PC-3 (cell line): ENCODE measurements around the gene NTN3. TPM values are rescaled to one million over a fixed set of nuclear protein-coding genes. Genes with fewer than 3 reads are reported as not detected.

Experiments
- ATAC-seq: fragments of 200-7000 bp; cut with Tn5 transposase; 2 replicates; pipeline ENCODE4 v1.9.1; 2020; ENCODE audit warnings: mild to moderate bottlenecking, moderate library complexity
- BruUV-seq: library from RNA; stranded (reverse); fragments of 400-500 nt; replicated peaks from 2 replicates; lab custom pipeline; 2021; lab: Mats Ljungman, UMichigan
- CTCF ChIA-PET: fragments of 300-600 bp; sonication (Branson Sonifier 250); formaldehyde crosslinking; loops from one replicate; lab custom pipeline; 2022; ENCODE audit warnings: antibody characterized with exemption; lab: Charles Lee
- POLR2A ChIA-PET: fragments of 300-600 bp; sonication (Branson Sonifier 250); formaldehyde crosslinking; loops from one replicate; lab custom pipeline; 2022; ENCODE audit warnings: antibody characterized with exemption; ENCODE audit not compliant: unreplicated experiment; lab: Charles Lee
- DNase-seq: peaks from one replicate; pipeline ENCODE4 v3.0.0-alpha.2; 2015
- H2AFZ ChIP-seq: fragments of 300-600 bp; sonication (generic); 2 replicates; pipeline ENCODE4 v1.6.0; 2016; ENCODE audit warnings: antibody characterized with exemption, low read length
- H3F3A ChIP-seq: fragments of 300-600 bp; sonication (generic); one replicate; pipeline ENCODE4 v1.6.0; 2017; ENCODE audit warnings: antibody characterized with exemption, low read length, control low read depth, mild to moderate bottlenecking; ENCODE audit not compliant: unreplicated experiment
- H3K27ac ChIP-seq: fragments of 300-600 bp; sonication (generic); 2 replicates; pipeline ENCODE4 v1.5.1; 2016; ENCODE audit warnings: mild to moderate bottlenecking, low read length
- H3K27me3 ChIP-seq: fragments of 300-600 bp; sonication (generic); 2 replicates; pipeline ENCODE4 v1.6.1; 2016; ENCODE audit warnings: low read length, mixed read lengths
- H3K36me3 ChIP-seq: fragments of 300-600 bp; sonication (generic); 2 replicates; pipeline ENCODE4 v1.6.1; 2016; ENCODE audit warnings: low read depth, mixed run types, low read length, mixed read lengths
- H3K4me1 ChIP-seq: fragments of 300-600 bp; sonication (generic); 2 replicates; pipeline ENCODE4 v1.5.1; 2016; ENCODE audit warnings: low read length; ENCODE audit not compliant: insufficient read depth
- H3K4me2 ChIP-seq: fragments of 300-600 bp; sonication (generic); 2 replicates; pipeline ENCODE4 v1.6.0; 2016; ENCODE audit warnings: low read length
- H3K4me3 ChIP-seq: fragments of 300-600 bp; sonication (generic); 2 replicates; pipeline ENCODE4 v1.5.1; 2016; ENCODE audit warnings: mild to moderate bottlenecking, low read length, mixed read lengths
- H3K79me2 ChIP-seq: fragments of 300-600 bp; sonication (generic); 2 replicates; pipeline ENCODE4 v1.6.1; 2017; ENCODE audit warnings: low read length, mixed read lengths
- H3K9ac ChIP-seq: fragments of 300-600 bp; sonication (generic); 2 replicates; pipeline ENCODE4 v1.6.0; 2016; ENCODE audit warnings: mild to moderate bottlenecking, low read length
- H3K9me2 ChIP-seq: fragments of 300-600 bp; sonication (generic); replicated peaks from 2 replicates; pipeline ENCODE4 v1.6.1; 2016; ENCODE audit warnings: mixed run types, low read length, mixed read lengths
- H3K9me3 ChIP-seq: fragments of 300-600 bp; sonication (generic); 2 replicates; pipeline ENCODE4 v1.6.1; 2016; ENCODE audit warnings: low read length, mixed read lengths
- H4K20me1 ChIP-seq: fragments of 300-600 bp; sonication (generic); 2 replicates; pipeline ENCODE4 v1.6.1; 2016; ENCODE audit warnings: low read length, mixed read lengths
- CTCF ChIP-seq: fragments of 300-600 bp; sonication (generic); conservative IDR thresholded peaks from 2 replicates; pipeline ENCODE4 v1.5.1; 2017; ENCODE audit warnings: antibody characterized with exemption, low read depth, mild to moderate bottlenecking, low read length
- EZH2 ChIP-seq: fragments of 300-600 bp; sonication (generic); IDR thresholded peaks from one replicate; pipeline ENCODE4 v1.6.1; 2017; ENCODE audit warnings: antibody characterized with exemption, mild to moderate bottlenecking, low read length; ENCODE audit not compliant: unreplicated experiment
- EZH2phosphoT487 ChIP-seq: fragments of 300-600 bp; sonication (generic); IDR thresholded peaks from 2 replicates; pipeline ENCODE4 v1.6.1; 2018; ENCODE audit warnings: mild to moderate bottlenecking, antibody characterized with exemption, low read length, borderline replicate concordance
- intact Hi-C: fragments of 100-400 bp; cut with micrococcal nuclease; formaldehyde crosslinking; loops from 2 replicates; pipeline ENCODE4 v1.9.0; 2023
- total RNA-seq: library from RNA; depleted of rRNA; stranded (reverse); fragments of >200 nt; gene quantifications from 2 replicates; pipeline ENCODE4 v1.2.3, GENCODE V29; 2014

Gene NTN3
- total RNA-seq, 1 experiment from 2014 or later: not detected

GRCh38 chr16:2501946-2502895 is 31.1 kb downstream of the NTN3 start:
- Histone ChIP-seq H3K9ac (no peak overlapping the region), H2AFZ (no peak overlapping the region), H3K4me3 (no peak overlapping the region)

GRCh38 chr16:2505695-2506094 is 34.6 kb downstream of the NTN3 start:
- Histone ChIP-seq H3K9me2 (no peaks in the 10 kb centered on the region), H4K20me1 (no peaks in the 10 kb centered on the region), H3K4me2 (no peak overlapping the region), H3K4me3 (no peak overlapping the region), H3K36me3 (no peaks in the 10 kb centered on the region), H3F3A (no peaks in the 10 kb centered on the region), H3K27ac (no peak overlapping the region), H3K79me2 (no peaks in the 10 kb centered on the region), H3K9ac (no peak overlapping the region), H3K4me1 (no peaks in the 10 kb centered on the region), H2AFZ (no peak overlapping the region), H3K27me3 (no peaks in the 10 kb centered on the region), H3K9me3 (no peaks in the 10 kb centered on the region)
- TF ChIP-seq EZH2 (no peak), EZH2phosphoT487 (no peak), CTCF (no peak)
- POLR2A ChIA-PET: no interaction called here
- BruUV-seq: no TSS peak
- CTCF ChIA-PET: no interaction called here
- ATAC-seq (no peak), DNase-seq (no peak)
- intact Hi-C loops: no loop called here

More at GRCh38 chr16:2501946-2502895, 31.1 kb downstream of the NTN3 start:
- H3K9me3 ChIP-seq: no peaks in the 10 kb centered on the region
- no peak overlapping the region for H3K27ac ChIP-seq
- intact Hi-C loops: loop anchor here (1.0 kb wide), 1 partner anchor 72 kb away; no protein-coding TSS in a partner anchor
- no peaks in the 10 kb centered on the region for H3K79me2 ChIP-seq
- H3K36me3 ChIP-seq: no peaks in the 10 kb centered on the region
- no TSS peak for BruUV-seq
- TF ChIP-seq EZH2phosphoT487 (no peak), CTCF (no peak), EZH2 (no peak)
- H3K27me3 ChIP-seq: no peaks in the 10 kb centered on the region
- DNase-seq (no peak), ATAC-seq (no peak)
- no peaks in the 10 kb centered on the region for H4K20me1 ChIP-seq
- H3K4me2 ChIP-seq: no peak overlapping the region
- ChIA-PET POLR2A (no interaction called here), CTCF (interaction anchor here (0.6 kb wide), 1 partner anchor 525 kb away, joined by 12 read pairs; no protein-coding TSS in a partner anchor)
- no peaks in the 10 kb centered on the region for H3F3A ChIP-seq
- H3K4me1 ChIP-seq: no peaks in the 10 kb centered on the region
- no peaks in the 10 kb centered on the region for H3K9me2 ChIP-seq

GRCh38 chr16:2507052-2507659 is 36.1 kb downstream of the NTN3 start:
- no peaks in the 10 kb centered on the region for H3K27me3 ChIP-seq
- H3K79me2 ChIP-seq: no peaks in the 10 kb centered on the region
- H3K4me3 ChIP-seq: no peak overlapping the region
- no peak overlapping the region for H3K4me2 ChIP-seq
- TF ChIP-seq CTCF (no peak), EZH2 (no peak), EZH2phosphoT487 (no peak)
- H3F3A ChIP-seq: no peaks in the 10 kb centered on the region
- DNase-seq: no peak
- no peak overlapping the region for H3K9ac ChIP-seq
- ChIA-PET CTCF (no interaction called here), POLR2A (no interaction called here)
- H3K4me1 ChIP-seq: no peaks in the 10 kb centered on the region
- no peaks in the 10 kb centered on the region for H4K20me1 ChIP-seq
- H3K27ac ChIP-seq: no peak overlapping the region
- no TSS peak for BruUV-seq
- H3K9me2 ChIP-seq: no peaks in the 10 kb centered on the region
- H2AFZ ChIP-seq: no peak overlapping the region
- H3K36me3 ChIP-seq: no peaks in the 10 kb centered on the region
- ATAC-seq: no peak
- no peaks in the 10 kb centered on the region for H3K9me3 ChIP-seq
- intact Hi-C loops: no loop called here
